Stimulated activated CD4-positive, alpha-beta T cell treated with anti-CD3 and anti-CD28 coated beads, Interleukin-15, amount 100 ng/mL, for 48 hours (primary cell): ENCODE data around the gene ROGDI.
A peak's percentile ranks its signal among the peaks of the same experiment; 100 is the strongest.

Experiments
- DNase-seq, 2 donors: peaks; one replicate each; pipeline ENCODE4 v3.0.0-alpha.2; 2020; ENCODE audit warnings: low read depth in 2 of 2

The ROGDI gene

DNA sequence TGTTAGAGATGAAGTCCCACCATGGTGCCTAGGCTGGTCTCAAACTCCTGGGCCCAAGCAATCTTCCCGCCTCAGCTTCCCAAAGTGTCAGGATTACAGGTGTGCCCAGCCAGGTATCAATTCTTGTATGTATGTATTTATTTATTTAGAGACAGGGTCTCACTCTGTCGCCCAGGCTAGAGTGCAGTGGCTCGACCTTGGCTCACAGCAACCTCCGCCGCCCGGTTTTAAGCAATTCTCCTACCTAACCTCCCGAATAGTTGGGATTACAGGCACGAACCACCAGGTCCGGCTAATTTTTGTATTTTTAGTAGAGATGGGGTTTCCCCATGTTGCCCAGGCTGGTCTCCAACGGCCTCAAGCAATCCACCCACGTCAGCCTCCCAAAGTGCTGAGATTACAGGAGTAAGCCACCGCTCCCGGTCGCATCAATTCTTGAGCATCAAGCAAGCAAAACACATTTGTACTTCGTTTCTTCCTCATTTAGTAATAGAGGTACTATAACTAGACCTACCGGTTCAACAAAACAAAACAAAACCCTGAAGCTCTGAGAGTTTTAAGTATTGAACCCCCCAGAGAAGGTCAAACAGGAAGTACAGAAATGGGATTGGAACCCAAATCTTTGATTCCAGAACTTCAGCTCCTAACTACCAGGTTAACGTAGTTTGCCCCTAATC is 34.4 kb downstream of the ROGDI start:
- no peak for DNase-seq

DNA sequence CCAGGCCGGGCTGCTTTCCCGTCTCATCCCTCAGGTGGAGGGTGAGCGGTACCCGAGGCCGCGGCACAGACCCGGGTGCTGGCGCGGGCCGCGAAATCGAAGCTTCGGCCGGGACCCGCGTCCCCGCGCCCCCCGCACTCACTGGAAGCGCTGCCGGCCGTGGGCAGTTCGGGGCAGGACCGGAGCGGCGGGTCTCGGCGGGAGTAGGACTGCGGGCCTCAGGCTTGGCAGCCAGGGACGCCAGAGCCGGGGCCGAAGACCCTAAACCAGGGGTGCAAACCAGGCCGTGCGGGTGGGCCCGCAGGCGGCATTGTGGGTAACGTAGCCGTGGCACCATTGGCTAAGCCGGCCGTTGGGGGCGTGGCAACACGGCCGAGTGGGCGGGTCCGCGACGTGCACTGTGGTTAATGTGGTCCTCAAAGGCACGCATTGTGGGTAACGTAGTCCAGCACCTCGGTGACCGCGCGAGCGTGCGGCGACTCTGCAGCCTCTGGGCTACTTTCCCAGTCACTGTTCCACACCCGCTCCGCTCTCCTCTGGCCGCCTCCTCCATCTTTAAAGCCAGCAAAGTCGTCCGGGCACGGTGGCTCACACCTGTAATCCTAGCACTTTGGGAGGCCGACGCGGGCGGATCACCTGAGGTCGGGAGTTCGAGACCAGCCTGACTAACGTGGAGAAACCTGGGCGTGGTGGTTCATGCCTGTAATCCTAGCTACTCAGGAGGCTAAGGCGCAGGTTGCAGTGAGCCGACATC is 35.4 kb downstream of the ROGDI start, which contains the start of gene ZNF500:
TSS of gene ZNF500 (minus strand) at position 288 of the 754 bp plus-strand sequence. CDS start 1,184 bp downstream, outside the sequence.
- DNase-seq: peak; percentile 90 to 97

- DNase-seq: no peak
Observed at GRCh38 chr16:4765511-4766474, 36.6 kb downstream of the ROGDI start.

DNA sequence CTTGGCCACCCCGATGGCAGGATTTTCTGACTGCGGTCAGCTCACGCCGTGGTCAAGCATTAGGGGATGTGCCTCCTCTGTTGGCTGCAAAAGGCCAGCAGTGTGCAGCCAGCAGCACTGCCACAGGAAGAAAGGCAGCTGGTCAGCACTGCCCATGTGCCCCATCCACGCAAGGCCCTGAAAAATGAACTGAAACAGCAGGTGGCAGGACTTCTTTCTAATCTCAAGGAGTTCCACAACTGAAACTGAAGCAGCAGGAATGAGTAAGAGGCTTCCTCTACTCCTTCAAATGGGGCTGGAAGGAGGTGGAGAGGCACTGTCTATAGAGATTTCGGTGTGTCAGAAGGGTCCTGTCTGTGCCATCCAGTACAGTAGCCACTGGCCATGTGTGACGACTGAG is 38.6 kb downstream of the ROGDI start:
- DNase-seq: no peak

GRCh38 chr16:4762205-4762604 is 40.2 kb downstream of the ROGDI start:
- no peak for DNase-seq

DNA sequence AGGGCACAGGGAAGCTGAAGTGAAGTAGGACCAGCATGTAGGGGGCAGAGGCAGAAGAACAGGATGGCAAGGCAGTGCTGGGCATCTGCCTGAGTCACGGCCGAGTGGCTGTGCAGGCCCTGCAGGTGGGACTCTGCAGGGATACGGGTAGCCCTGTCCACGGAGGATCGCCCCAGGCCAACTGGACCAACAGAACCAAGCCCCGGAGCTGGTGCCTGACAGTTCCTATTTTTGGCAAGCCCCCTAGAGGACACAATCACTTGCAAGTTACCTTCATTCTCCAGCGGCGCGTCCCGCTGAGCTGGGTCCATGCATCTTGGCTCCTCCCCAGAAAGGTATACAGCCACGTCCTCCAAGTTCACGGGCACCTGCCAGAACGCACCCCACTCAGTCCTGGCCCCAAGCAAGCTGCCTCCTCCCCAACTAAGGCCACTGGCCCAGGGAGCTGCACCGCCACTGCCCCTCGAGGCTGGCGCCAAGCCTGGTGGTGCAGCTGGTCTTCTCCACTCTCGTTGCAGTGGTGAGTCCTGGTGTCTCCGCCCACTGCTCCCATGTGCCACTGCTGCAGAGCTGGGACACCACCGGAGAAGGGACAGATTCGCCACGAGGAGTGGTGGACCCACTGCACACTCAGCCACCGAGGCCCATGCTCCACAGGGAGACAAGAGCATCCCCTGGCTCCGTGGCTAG is 42.1 kb downstream of the ROGDI start:
- DNase-seq: no peak

DNA sequence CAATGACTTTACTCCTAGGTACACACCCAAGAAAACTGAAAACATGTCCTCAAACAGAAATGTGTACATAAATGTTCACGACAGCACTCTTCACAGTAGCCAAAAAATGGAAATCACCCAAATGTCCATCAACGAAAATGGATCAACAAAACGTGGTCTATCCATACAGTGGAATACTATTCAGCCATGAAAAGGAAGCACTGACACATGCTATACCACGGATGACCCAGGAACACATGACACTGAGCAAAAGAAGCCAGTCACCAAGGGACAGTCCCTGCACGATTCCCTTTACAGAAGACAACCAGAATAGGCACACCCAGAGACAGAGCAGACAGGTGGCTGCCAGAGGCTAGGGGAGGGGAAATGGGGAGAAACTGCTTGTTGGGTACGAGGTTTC is 46.7 kb downstream of the ROGDI start:
- DNase-seq: no peak

GRCh38 chr16:4754865-4755264 is 47.6 kb downstream of the ROGDI start:
- no peak for DNase-seq

DNA sequence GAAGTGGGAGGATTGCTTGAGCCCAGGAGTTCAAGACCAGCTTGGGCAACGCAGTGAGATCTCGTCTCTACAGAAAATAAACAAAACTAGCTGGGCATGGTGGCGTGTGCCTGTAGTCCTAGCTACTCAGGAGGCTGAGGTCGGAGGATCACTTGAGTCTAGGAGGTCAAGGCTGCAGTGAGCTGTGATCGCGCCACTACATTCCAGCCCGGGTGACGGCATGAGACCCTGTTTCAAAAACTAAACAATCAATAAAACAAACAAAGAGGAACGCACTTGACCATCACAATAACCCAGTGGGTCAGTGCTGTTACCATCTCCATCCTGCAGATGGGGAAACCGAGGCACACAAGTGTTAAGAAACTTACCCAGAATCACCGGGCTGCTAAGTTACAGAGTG is 49.2 kb downstream of the ROGDI start:
- no peak for DNase-seq

DNA sequence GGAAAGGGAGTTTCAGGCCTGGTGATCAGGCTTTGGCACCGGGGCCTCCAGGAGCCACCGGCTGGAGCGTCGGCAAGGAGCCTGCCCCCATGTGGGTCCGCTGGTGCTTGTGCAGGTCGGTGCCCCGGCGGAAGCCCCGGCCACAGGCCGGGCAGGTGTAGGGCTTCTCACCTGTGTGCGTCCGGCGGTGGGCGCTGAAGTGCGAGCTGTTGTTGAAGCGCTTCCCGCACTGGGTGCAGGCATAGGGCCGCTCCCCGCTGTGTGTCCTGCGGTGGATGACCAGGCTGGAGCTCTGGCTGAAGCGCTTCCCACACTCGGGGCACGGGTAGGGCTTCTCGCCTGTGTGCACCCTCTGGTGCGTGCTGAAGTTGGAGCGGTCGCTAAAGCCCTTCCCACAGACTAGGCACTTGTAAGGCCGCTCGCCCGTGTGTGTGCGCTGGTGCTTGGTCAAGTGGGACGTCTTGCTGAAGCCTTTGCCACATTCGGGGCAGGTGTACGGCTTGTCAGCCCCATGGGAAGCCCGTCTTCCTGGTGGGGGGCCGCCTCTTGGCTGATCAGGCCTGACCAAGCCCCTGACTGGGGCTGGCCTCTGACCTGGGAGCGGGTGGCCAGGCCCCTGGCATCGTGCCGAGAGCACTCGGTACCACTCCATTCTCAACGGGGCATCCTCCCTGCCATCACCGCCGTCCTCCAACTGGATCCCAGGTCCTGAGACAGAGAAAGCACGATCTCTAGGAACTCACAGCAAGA is 49.9 kb downstream of the ROGDI start:
- no peak for DNase-seq

DNA sequence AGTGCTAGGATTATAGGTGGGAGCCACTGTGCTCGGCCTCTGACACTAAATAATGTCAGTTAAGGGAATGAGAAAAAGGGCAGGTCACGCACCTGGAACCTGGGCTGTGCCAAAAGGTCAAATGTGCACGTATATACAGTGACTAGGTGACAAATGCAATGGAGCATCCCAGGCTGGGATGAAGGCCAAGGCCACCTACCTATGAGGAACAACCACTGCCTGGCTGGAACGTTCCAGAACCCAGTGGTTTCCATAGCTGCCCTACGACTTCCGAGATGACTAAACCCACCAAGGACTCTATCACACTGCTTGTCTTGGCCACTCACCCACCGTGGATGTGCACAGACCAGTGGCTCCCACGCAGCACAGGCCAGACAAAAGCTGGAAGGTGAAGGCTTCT is 51.5 kb downstream of the ROGDI start:
- no peak for DNase-seq

DNA sequence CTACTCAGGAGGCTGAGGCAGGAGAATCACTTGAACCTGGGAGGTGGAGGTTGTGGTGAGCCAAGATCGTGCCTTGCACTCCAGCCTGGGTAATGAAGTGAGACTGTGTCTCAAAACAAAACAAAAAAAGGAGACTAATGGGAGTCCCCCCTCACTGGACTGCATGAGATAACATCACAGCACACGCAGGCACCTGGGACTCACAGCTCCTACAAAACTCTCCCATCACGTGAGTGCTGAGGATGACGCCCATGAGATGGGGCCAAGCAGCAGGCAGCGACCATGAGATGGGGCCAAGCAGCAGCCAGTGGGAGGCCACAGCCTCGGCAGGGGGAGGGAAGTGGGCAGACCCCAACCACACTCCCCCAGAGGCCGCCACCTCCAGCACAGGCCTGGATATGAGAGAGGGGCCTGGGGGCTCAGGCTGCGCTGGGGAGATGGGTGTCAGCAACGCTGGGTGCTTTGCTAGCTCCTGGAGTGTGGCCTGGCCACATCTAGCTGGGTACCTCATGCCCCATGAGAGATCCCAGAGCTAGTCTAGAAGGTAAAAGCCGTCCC is 52.7 kb downstream of the ROGDI start:
- no peak for DNase-seq

- DNase-seq: no peak
Observed at GRCh38 chr16:4748682-4749411, 53.6 kb downstream of the ROGDI start.

- no peak for DNase-seq
Observed at GRCh38 chr16:4747906-4748681, 54.3 kb downstream of the ROGDI start.

GRCh38 chr16:4746991-4747574 is 55.4 kb downstream of the ROGDI start:
- no peak for DNase-seq
